Ovary (tissue), 3 donors: ENCODE measurements around the gene FGFRL1.

ENCODE experiments used
- EP300 ChIP-seq: sonication (generic); formaldehyde crosslinking; IDR thresholded peaks from one replicate; pipeline ENCODE4 v1.6.1; 2017; ENCODE audit warnings: antibody characterized with exemption
- POLR2A ChIP-seq: fragments of 450-650 bp; IDR thresholded peaks from one replicate; pipeline ENCODE4 v1.6.1; 2017; ENCODE audit warnings: antibody characterized with exemption, mild to moderate bottlenecking, moderate library complexity
- TF ChIP-seq, protein P1 (sequence below), 3 donors: fragments of 450-650 bp in 2 of 3; fragments of 200-600 bp in 1 of 3; IDR thresholded peaks; one replicate each; pipeline versions ENCODE4 v1.5.1 to v1.8.0; 2016 to 2022; ENCODE audit warnings: antibody characterized with exemption in 3 of 3, mild to moderate bottlenecking in 1 of 3
- donor health status: DM: no; HTN: no; CAD: no.

DNA sequence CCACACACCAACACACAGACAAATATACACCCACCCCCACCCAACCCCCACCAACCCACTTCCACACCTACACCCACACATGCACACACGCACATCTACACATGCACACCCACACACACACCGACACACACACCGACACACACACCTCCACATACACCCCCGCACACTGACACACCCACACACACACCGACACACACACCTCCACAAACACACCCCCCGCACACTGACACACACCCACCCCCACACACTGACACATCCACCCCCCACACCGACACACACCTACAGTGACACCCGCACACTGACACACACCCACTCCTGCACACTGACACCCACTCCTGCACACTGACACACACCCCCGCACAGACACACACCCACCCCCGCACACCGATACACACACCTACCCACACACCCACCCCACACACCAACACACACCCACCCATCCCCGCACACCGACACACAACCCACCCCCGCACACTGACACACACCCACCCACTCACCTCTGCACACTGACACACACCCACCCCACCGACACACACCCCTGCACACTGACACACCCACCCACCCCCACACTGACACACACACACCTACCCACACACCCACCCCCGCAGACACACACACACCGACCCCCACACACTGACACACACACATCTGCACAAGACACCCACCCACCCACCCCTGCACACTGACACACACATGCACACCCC is 31.1 kb downstream of the FGFRL1 start:
- TF ChIP-seq, protein P1, sequence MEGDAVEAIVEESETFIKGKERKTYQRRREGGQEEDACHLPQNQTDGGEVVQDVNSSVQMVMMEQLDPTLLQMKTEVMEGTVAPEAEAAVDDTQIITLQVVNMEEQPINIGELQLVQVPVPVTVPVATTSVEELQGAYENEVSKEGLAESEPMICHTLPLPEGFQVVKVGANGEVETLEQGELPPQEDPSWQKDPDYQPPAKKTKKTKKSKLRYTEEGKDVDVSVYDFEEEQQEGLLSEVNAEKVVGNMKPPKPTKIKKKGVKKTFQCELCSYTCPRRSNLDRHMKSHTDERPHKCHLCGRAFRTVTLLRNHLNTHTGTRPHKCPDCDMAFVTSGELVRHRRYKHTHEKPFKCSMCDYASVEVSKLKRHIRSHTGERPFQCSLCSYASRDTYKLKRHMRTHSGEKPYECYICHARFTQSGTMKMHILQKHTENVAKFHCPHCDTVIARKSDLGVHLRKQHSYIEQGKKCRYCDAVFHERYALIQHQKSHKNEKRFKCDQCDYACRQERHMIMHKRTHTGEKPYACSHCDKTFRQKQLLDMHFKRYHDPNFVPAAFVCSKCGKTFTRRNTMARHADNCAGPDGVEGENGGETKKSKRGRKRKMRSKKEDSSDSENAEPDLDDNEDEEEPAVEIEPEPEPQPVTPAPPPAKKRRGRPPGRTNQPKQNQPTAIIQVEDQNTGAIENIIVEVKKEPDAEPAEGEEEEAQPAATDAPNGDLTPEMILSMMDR (IDR thresholded peaks at IDR 0.05), result no peak
- TF ChIP-seq POLR2A (no peak), EP300 (no peak)
